ENCODE results near the gene NDUFB8. TPM values are rescaled to one million over a fixed set of nuclear protein-coding genes. Genes with fewer than 3 reads are reported as not detected.

The NDUFB8 gene
- total and polyA plus RNA-seq, 9 donors: 99.4 to 262 (median 150) TPM

GRCh38 chr10:100562008-100562672 is 32.5 kb upstream of the NDUFB8 start:
- H3K27ac ChIP-seq: no peak overlapping the region
- H3K4me3 ChIP-seq: no peak overlapping the region
- no peaks in the 10 kb centered on the region for H3K9me3 ChIP-seq
- intact Hi-C loops (cut with DNase I): loop anchor here in 2 of 4 donors (5.0 to 10.0 kb wide), 2 partner anchors 313 to 315 kb away; no protein-coding TSS in a partner anchor
- peak; percentile 49 to 79 (median 58) for DNase-seq
- peaks cover 10% of the 10 kb centered on the region for H3K4me1 ChIP-seq (ENCODE audit: insufficient read depth)
- TF ChIP-seq, protein P1, sequence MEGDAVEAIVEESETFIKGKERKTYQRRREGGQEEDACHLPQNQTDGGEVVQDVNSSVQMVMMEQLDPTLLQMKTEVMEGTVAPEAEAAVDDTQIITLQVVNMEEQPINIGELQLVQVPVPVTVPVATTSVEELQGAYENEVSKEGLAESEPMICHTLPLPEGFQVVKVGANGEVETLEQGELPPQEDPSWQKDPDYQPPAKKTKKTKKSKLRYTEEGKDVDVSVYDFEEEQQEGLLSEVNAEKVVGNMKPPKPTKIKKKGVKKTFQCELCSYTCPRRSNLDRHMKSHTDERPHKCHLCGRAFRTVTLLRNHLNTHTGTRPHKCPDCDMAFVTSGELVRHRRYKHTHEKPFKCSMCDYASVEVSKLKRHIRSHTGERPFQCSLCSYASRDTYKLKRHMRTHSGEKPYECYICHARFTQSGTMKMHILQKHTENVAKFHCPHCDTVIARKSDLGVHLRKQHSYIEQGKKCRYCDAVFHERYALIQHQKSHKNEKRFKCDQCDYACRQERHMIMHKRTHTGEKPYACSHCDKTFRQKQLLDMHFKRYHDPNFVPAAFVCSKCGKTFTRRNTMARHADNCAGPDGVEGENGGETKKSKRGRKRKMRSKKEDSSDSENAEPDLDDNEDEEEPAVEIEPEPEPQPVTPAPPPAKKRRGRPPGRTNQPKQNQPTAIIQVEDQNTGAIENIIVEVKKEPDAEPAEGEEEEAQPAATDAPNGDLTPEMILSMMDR (IDR thresholded peaks at IDR 0.05): peak in 2 of 3 donors; percentile 52 to 75
- no peak for TF ChIP-seq POLR2A (IDR thresholded peaks at IDR 0.05)
- 2 to 5% (median 3%) methylated on average over 47 to 62 of the region's 62 CpGs for WGBS, 3 donors
- H3K36me3 ChIP-seq: no peaks in the 10 kb centered on the region
- no peaks in the 10 kb centered on the region for H3K27me3 ChIP-seq

- Histone ChIP-seq H3K4me1 (ENCODE audit: insufficient read depth) (peaks cover 10% of the 10 kb centered on the region), H3K36me3 (no peaks in the 10 kb centered on the region), H3K4me3 (no peak overlapping the region), H3K27ac (no peak overlapping the region), H3K27me3 (no peaks in the 10 kb centered on the region), H3K9me3 (no peaks in the 10 kb centered on the region)
- DNase-seq: no peak
- TF ChIP-seq EP300 (IDR thresholded peaks at IDR 0.05) (no peak), POLR2A (IDR thresholded peaks at IDR 0.05) (no peak)
- TF ChIP-seq, protein P1 (IDR thresholded peaks at IDR 0.05): no peak
- intact Hi-C loops (cut with DNase I): loop anchor here in 2 of 4 donors (5.0 to 10.0 kb wide), 2 partner anchors 314 to 316 kb away; no protein-coding TSS in a partner anchor
- whole genome bisulfite sequencing, 3 donors: 49 to 58% (median 51%) methylated on average over 2 of the region's 2 CpGs
Observed at GRCh38 chr10:100561005-100561404, 31.3 kb upstream of the NDUFB8 start.

GRCh38 chr10:100560248-100560647 is 30.6 kb upstream of the NDUFB8 start:
- Histone ChIP-seq H3K9me3 (no peaks in the 10 kb centered on the region), H3K27me3 (no peaks in the 10 kb centered on the region), H3K27ac (no peak overlapping the region), H3K4me3 (no peak overlapping the region), H3K4me1 (ENCODE audit: insufficient read depth) (peaks cover 10% of the 10 kb centered on the region), H3K36me3 (no peaks in the 10 kb centered on the region)
- 95 to 100% (median 100%) methylated on average over 1 of the region's 1 CpG for WGBS, 3 donors
- no peak for TF ChIP-seq EP300 (IDR thresholded peaks at IDR 0.05)
- no peak for TF ChIP-seq POLR2A (IDR thresholded peaks at IDR 0.05)
- TF ChIP-seq, protein P1 (IDR thresholded peaks at IDR 0.05): no peak
- DNase-seq: no peak
- intact Hi-C loops (cut with DNase I): loop anchor here in 2 of 4 donors (5.0 to 10.0 kb wide), 2 partner anchors 315 to 317 kb away; no protein-coding TSS in a partner anchor

DNA sequence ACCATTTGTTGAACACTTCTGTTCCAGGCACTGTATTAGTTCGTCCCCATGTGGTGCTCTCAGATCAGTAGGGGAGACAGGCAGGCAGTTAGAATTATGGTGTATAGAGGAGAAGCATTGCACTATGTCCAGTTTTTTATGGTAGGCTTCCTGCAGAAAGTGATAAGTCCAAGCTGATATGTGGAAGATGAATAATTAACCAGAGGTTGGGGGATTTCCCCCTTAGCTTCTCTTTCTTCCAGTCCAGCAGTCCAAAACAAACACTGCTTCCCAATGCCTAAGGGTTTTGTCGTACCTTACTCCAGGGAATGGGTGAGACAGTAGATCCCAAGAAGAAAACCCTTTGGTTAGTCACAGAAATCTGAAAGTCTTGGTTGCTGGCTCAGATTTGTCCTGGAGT is 25.2 kb upstream of the NDUFB8 start:
- Histone ChIP-seq H3K9me3 (no peaks in the 10 kb centered on the region), H3K27me3 (no peaks in the 10 kb centered on the region), H3K4me1 (ENCODE audit: insufficient read depth) (no peaks in the 10 kb centered on the region), H3K4me3 (no peak overlapping the region), H3K27ac (no peak overlapping the region), H3K36me3 (no peaks in the 10 kb centered on the region)
- WGBS, 3 donors: 84 to 96% (median 87%) methylated on average over 2 of the region's 2 CpGs
- intact Hi-C loops (cut with DNase I): no loop called here
- no peak for DNase-seq
- TF ChIP-seq POLR2A (IDR thresholded peaks at IDR 0.05) (no peak), EP300 (IDR thresholded peaks at IDR 0.05) (no peak)
- TF ChIP-seq, protein P1 (IDR thresholded peaks at IDR 0.05): no peak
